ENCODE results near the gene MKRN2. TPM values are rescaled to one million over a fixed set of nuclear protein-coding genes. Genes with fewer than 3 reads are reported as not detected.

Gene MKRN2
- total RNA-seq, 6 donors from 2014 or later: 15.7 to 33.3 (median 23.4) TPM

DNA sequence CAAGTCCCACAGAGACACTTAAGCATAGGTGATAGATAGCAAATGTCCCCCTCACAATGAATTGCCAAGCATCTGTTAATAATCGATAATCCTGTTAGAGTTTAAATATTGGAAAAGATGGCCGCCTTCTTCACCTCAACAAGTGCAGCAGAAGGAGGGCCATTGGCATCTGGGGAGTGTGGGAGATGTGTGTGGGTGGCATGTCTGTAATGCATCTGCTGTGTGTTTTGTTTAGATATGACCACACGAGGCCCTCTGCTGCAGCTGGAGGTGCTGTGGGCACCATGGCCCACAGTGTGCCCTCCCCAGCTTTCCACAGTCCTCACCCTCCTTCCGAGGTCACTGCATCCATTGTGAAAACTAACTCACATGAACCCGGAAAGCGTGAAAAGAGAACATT lies 12.9 kb downstream of the MKRN2 start:
- Histone ChIP-seq H3K27ac (no peak overlapping the region), H3K9me3 (no peaks in the 10 kb centered on the region), H3K4me3 (no peak overlapping the region), H3K4me1 (peaks cover 0 to 4% (median 2%) of the 10 kb centered on the region in 4 donors), H3K27me3 (no peaks in the 10 kb centered on the region), H3K36me3 (peaks cover 47 to 63% (median 55%) of the 10 kb centered on the region in 4 donors)
- 86 to 88% methylated on average over 6 of the region's 6 CpGs for WGBS, 2 donors
- no peak for TF ChIP-seq CTCF (IDR thresholded peaks at IDR 0.05)
- DNase-seq (no peak), ATAC-seq (ENCODE audit: low FRiP score in 2 of 2) (no peak)

GRCh38 chr3:12571986-12572385 lies 15.1 kb downstream of the MKRN2 start:
- no peaks in the 10 kb centered on the region for H3K27me3 ChIP-seq
- 93 to 96% methylated on average over 9 to 11 of the region's 11 CpGs for WGBS, 2 donors
- no peaks in the 10 kb centered on the region for H3K9me3 ChIP-seq
- H3K4me1 ChIP-seq: peaks cover 0 to 4% (median 2%) of the 10 kb centered on the region in 4 donors
- ATAC-seq (ENCODE audit: low FRiP score in 2 of 2): no peak
- H3K4me3 ChIP-seq: no peak overlapping the region
- H3K27ac ChIP-seq: no peak overlapping the region
- H3K36me3 ChIP-seq: peaks cover 54 to 84% (median 70%) of the 10 kb centered on the region in 4 donors
- DNase-seq: peak in 1 of 2 donors; percentile 50
- no peak for TF ChIP-seq EP300 (IDR thresholded peaks at IDR 0.05)
- no peak for TF ChIP-seq POLR2A (IDR thresholded peaks at IDR 0.05)
- TF ChIP-seq CTCF (IDR thresholded peaks at IDR 0.05): no peak
- TF ChIP-seq POLR2AphosphoS5 (IDR thresholded peaks at IDR 0.05): no peak

DNA sequence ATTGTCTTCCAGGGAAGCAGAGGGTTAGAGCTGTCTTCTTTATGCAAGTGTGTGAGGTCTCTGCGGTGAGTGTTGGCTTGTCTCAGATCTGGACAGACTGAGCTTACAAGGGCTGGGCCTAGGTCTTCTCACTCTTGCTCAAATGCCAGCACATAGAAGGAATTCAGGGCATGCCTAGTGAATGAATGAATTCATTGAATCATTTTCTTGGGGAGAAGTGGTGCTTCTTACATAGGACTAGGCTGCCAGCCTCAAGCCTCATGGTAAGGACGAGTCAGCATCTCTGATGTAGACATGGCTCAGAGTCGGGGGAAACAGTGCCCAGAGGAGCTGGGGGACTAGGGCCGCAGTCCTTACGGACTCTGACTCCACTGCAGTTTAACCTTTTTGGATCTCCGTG lies 17.2 kb downstream of the MKRN2 start:
- 97 to 98% methylated on average over 5 to 6 of the region's 6 CpGs for WGBS, 2 donors
- Histone ChIP-seq H3K9me3 (no peaks in the 10 kb centered on the region), H3K4me1 (peaks cover 0 to 4% (median 2%) of the 10 kb centered on the region in 4 donors), H3K27me3 (no peaks in the 10 kb centered on the region), H3K4me3 (no peak overlapping the region), H3K36me3 (peaks cover 54 to 100% (median 83%) of the 10 kb centered on the region in 4 donors), H3K27ac (no peak overlapping the region)
- no peak for TF ChIP-seq EP300 (IDR thresholded peaks at IDR 0.05)
- TF ChIP-seq POLR2AphosphoS5 (IDR thresholded peaks at IDR 0.05): no peak
- no peak for TF ChIP-seq POLR2A (IDR thresholded peaks at IDR 0.05)
- TF ChIP-seq CTCF (IDR thresholded peaks at IDR 0.05): no peak
- ATAC-seq (ENCODE audit: low FRiP score in 2 of 2): no peak
- no peak for DNase-seq

GRCh38 chr3:12574661-12575060 lies 17.8 kb downstream of the MKRN2 start:
- Histone ChIP-seq H3K27ac (no peak overlapping the region), H3K27me3 (no peaks in the 10 kb centered on the region), H3K4me3 (no peak overlapping the region), H3K9me3 (no peaks in the 10 kb centered on the region), H3K36me3 (peaks cover 53 to 100% (median 80%) of the 10 kb centered on the region in 4 donors), H3K4me1 (peaks cover 0 to 8% (median 3%) of the 10 kb centered on the region in 4 donors)
- WGBS, 2 donors: 56 to 61% methylated on average over 6 to 7 of the region's 7 CpGs
- DNase-seq: no peak
- no peak for TF ChIP-seq POLR2A (IDR thresholded peaks at IDR 0.05)
- TF ChIP-seq POLR2AphosphoS5 (IDR thresholded peaks at IDR 0.05): no peak
- TF ChIP-seq EP300 (IDR thresholded peaks at IDR 0.05): no peak
- no peak for TF ChIP-seq CTCF (IDR thresholded peaks at IDR 0.05)
- ATAC-seq (ENCODE audit: low FRiP score in 2 of 2): no peak

- no peak for TF ChIP-seq CTCF (IDR thresholded peaks at IDR 0.05)
- no peak for TF ChIP-seq POLR2A (IDR thresholded peaks at IDR 0.05)
- TF ChIP-seq EP300 (IDR thresholded peaks at IDR 0.05): no peak
- peaks cover 40 to 100% (median 74%) of the 10 kb centered on the region in 4 donors for H3K36me3 ChIP-seq
- 79 to 94% methylated on average over 5 of the region's 5 CpGs for WGBS, 2 donors
- H3K4me3 ChIP-seq: no peak overlapping the region
- H3K27me3 ChIP-seq: no peaks in the 10 kb centered on the region
- DNase-seq: no peak
- peaks cover 0 to 10% (median 6%) of the 10 kb centered on the region in 4 donors for H3K4me1 ChIP-seq
- no peaks in the 10 kb centered on the region for H3K9me3 ChIP-seq
- ATAC-seq (ENCODE audit: low FRiP score in 2 of 2): no peak
- H3K27ac ChIP-seq: no peak overlapping the region
Measured at GRCh38 chr3:12577379-12577778, 20.5 kb downstream of the MKRN2 start.
